ENCODE results near the gene MECP2. TPM values are rescaled to one million over a fixed set of nuclear protein-coding genes. Genes with fewer than 3 reads are reported as not detected.

The MECP2 gene
- total RNA-seq, 1 experiment from 2014 or later: 88.9 TPM

- Histone ChIP-seq H3K27ac (ENCODE audit: low read length) (no peak overlapping the region), H3K27me3 (ENCODE audit: control insufficient read depth, insufficient read depth, low read length) (no peaks in the 10 kb centered on the region), H3K4me1 (ENCODE audit: control insufficient read depth, insufficient read depth, low read length) (no peaks in the 10 kb centered on the region), H3K9me3 (ENCODE audit: control insufficient read depth, insufficient read depth, low read depth, low read length) (no peaks in the 10 kb centered on the region), H3K4me3 (ENCODE audit: low read depth in 2 of 2, low read length in 2 of 2) (no peak overlapping the region), H3K36me3 (ENCODE audit: control insufficient read depth, insufficient read depth, low read length) (no peaks in the 10 kb centered on the region)
- CTCF ChIA-PET: interaction anchor here (1.4 kb wide), 1 partner anchor 91 kb away, joined by 4 read pairs; no protein-coding TSS in a partner anchor
- intact Hi-C loops (cut with micrococcal nuclease; ENCODE audit: unreplicated experiment) (no loop called here), in situ Hi-C loops (cut with HindIII; ENCODE audit: low pct_unique_long_range_greater_than_20kb, low sequenced_read_pairs) (no loop called here)
- no TSS peak for BruUV-seq (replicated peaks)
- DNase-seq (ENCODE audit: low read depth, low spot score) (no peak), ATAC-seq (no peak)
- TF ChIP-seq TCF7L2 (IDR thresholded peaks at IDR 0.05; ENCODE audit: low read depth, low read length) (no peak), REST (IDR thresholded peaks at IDR 0.05; ENCODE audit: insufficient read depth in 1 of 2, low read depth in 2 of 2, low read length in 1 of 2) (no peak), SIN3A (IDR thresholded peaks at IDR 0.05; ENCODE audit: borderline replicate concordance, insufficient read depth, low read depth, low read length) (no peak), POLR2AphosphoS5 (IDR thresholded peaks at IDR 0.05; ENCODE audit: low read depth, low read length) (no peak)
- TF ChIP-seq, protein P1, sequence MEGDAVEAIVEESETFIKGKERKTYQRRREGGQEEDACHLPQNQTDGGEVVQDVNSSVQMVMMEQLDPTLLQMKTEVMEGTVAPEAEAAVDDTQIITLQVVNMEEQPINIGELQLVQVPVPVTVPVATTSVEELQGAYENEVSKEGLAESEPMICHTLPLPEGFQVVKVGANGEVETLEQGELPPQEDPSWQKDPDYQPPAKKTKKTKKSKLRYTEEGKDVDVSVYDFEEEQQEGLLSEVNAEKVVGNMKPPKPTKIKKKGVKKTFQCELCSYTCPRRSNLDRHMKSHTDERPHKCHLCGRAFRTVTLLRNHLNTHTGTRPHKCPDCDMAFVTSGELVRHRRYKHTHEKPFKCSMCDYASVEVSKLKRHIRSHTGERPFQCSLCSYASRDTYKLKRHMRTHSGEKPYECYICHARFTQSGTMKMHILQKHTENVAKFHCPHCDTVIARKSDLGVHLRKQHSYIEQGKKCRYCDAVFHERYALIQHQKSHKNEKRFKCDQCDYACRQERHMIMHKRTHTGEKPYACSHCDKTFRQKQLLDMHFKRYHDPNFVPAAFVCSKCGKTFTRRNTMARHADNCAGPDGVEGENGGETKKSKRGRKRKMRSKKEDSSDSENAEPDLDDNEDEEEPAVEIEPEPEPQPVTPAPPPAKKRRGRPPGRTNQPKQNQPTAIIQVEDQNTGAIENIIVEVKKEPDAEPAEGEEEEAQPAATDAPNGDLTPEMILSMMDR (IDR thresholded peaks at IDR 0.05): no peak
- POLR2A ChIA-PET: interaction anchor here (0.6 kb wide), 1 partner anchor 51 kb away, joined by 15 read pairs; no protein-coding TSS in a partner anchor
Observed at GRCh38 chrX:154037754-154038153, 59.8 kb downstream of the MECP2 start.

- POLR2A ChIA-PET: no interaction called here
- Histone ChIP-seq H3K27ac (ENCODE audit: low read length) (no peak overlapping the region), H3K27me3 (ENCODE audit: control insufficient read depth, insufficient read depth, low read length) (no peaks in the 10 kb centered on the region), H3K4me1 (ENCODE audit: control insufficient read depth, insufficient read depth, low read length) (no peaks in the 10 kb centered on the region), H3K36me3 (ENCODE audit: control insufficient read depth, insufficient read depth, low read length) (no peaks in the 10 kb centered on the region), H3K4me3 (ENCODE audit: low read depth in 2 of 2, low read length in 2 of 2) (no peak overlapping the region), H3K9me3 (ENCODE audit: control insufficient read depth, insufficient read depth, low read depth, low read length) (no peaks in the 10 kb centered on the region)
- CTCF ChIA-PET: interaction anchor here (1.4 kb wide), 1 partner anchor 89 kb away, joined by 4 read pairs; no protein-coding TSS in a partner anchor
- BruUV-seq (replicated peaks): no TSS peak
- no peak for DNase-seq (ENCODE audit: low read depth, low spot score)
- TF ChIP-seq POLR2AphosphoS5 (IDR thresholded peaks at IDR 0.05; ENCODE audit: low read depth, low read length): no peak
- no peak for TF ChIP-seq REST (IDR thresholded peaks at IDR 0.05; ENCODE audit: insufficient read depth in 1 of 2, low read depth in 2 of 2, low read length in 1 of 2)
- TF ChIP-seq SIN3A (IDR thresholded peaks at IDR 0.05; ENCODE audit: borderline replicate concordance, insufficient read depth, low read depth, low read length): no peak
- TF ChIP-seq, protein P1 (IDR thresholded peaks at IDR 0.05): no peak
- no peak for TF ChIP-seq TCF7L2 (IDR thresholded peaks at IDR 0.05; ENCODE audit: low read depth, low read length)
- no peak for ATAC-seq
- intact Hi-C loops (cut with micrococcal nuclease; ENCODE audit: unreplicated experiment) (no loop called here), in situ Hi-C loops (cut with HindIII; ENCODE audit: low pct_unique_long_range_greater_than_20kb, low sequenced_read_pairs) (no loop called here)
Observed at GRCh38 chrX:154036513-154036912, 61.0 kb downstream of the MECP2 start.
